Sigmoid colon (tissue), 4 donors: ENCODE data around the gene NEK6.

Experiments used
- CTCF ChIP-seq, 4 experiments: fragments of 450-650 bp in 3 of 4; fragments of 200-600 bp in 1 of 4; IDR thresholded peaks; one replicate each; pipeline ENCODE4 v1.5.1; 2016 to 2019; ENCODE audit warnings: antibody characterized with exemption in 4 of 4, mild to moderate bottlenecking in 3 of 4, moderate library complexity in 2 of 4
- EP300 ChIP-seq, 4 donors: sonication (generic); formaldehyde crosslinking; IDR thresholded peaks; one replicate each; pipeline ENCODE4 v1.6.1; 2017; ENCODE audit warnings: antibody characterized with exemption in 4 of 4
- POLR2A ChIP-seq, 2 donors: fragments of 450-650 bp; IDR thresholded peaks; one replicate each; pipeline ENCODE4 v1.6.1; 2016; ENCODE audit warnings: antibody characterized with exemption in 2 of 2, mild to moderate bottlenecking in 2 of 2, moderate library complexity in 2 of 2
- POLR2AphosphoS5 ChIP-seq, 4 donors: sonication (generic); formaldehyde crosslinking; IDR thresholded peaks; one replicate each; pipeline ENCODE4 v1.6.1; 2017; ENCODE audit warnings: antibody characterized with exemption in 4 of 4

- TF ChIP-seq CTCF (IDR thresholded peaks at IDR 0.05) (no peak), POLR2A (IDR thresholded peaks at IDR 0.05) (no peak), EP300 (IDR thresholded peaks at IDR 0.05) (no peak), POLR2AphosphoS5 (IDR thresholded peaks at IDR 0.05) (no peak)
Observed at GRCh38 chr9:124300312-124300711, 42.6 kb downstream of the NEK6 start.
